ENCODE measurements around the gene CCDC57.

Gene CCDC57

GRCh38 chr17:82101767-82102679 lies 110.6 kb downstream of the CCDC57 start:
- no peak for DNase-seq

- no peak for DNase-seq
These were observed 111.3 kb downstream of the CCDC57 start for GRCh38 chr17:82101301-82101715.

GRCh38 chr17:82100502-82101298 lies 111.9 kb downstream of the CCDC57 start:
- DNase-seq = no peak

GRCh38 chr17:82098939-82099763 lies 113.5 kb downstream of the CCDC57 start:
- DNase-seq = no peak

- peak; percentile 95 for DNase-seq
These were observed 114.3 kb downstream of the CCDC57 start, which contains the start of gene FASN for GRCh38 chr17:82098169-82098938. Gene FASN (minus strand): TSS chr17:82098236. CDS start chr17:82096445, 1,791 bp downstream.

- no peak for DNase-seq
These were observed 114.8 kb downstream of the CCDC57 start for GRCh38 chr17:82097919-82098168.

GRCh38 chr17:82097184-82097918 lies 115.3 kb downstream of the CCDC57 start:
- no peak for DNase-seq

GRCh38 chr17:82096709-82097183 lies 115.9 kb downstream of the CCDC57 start:
- no peak for DNase-seq

- DNase-seq = no peak
These were observed 116.6 kb downstream of the CCDC57 start for GRCh38 chr17:82095777-82096708.

GRCh38 chr17:82094931-82095776 lies 117.5 kb downstream of the CCDC57 start:
- no peak for DNase-seq

- DNase-seq = no peak
These were observed 119.5 kb downstream of the CCDC57 start for GRCh38 chr17:82092995-82093751.

- DNase-seq = no peak
These were observed 120.0 kb downstream of the CCDC57 start for GRCh38 chr17:82092628-82092994.

GRCh38 chr17:82092094-82092586 lies 120.5 kb downstream of the CCDC57 start:
- no peak for DNase-seq

GRCh38 chr17:82091264-82092066 lies 121.2 kb downstream of the CCDC57 start:
- DNase-seq = no peak

- no peak for DNase-seq
These were observed 121.9 kb downstream of the CCDC57 start for GRCh38 chr17:82090549-82091263.

GRCh38 chr17:82089723-82090548 lies 122.7 kb downstream of the CCDC57 start:
- DNase-seq = no peak

Data from CD4-positive, alpha-beta T cell treated with Interferon gamma for 1 hour (primary cell).